IMR-90 (cell line): ENCODE results near the gene STRIP1. TPM values are rescaled to one million over a fixed set of nuclear protein-coding genes. Genes with fewer than 3 reads are reported as not detected.

Experiments
- ATAC-seq: fragments of 200-7000 bp; cut with Tn5 transposase; 2 replicates; pipeline ENCODE4 v1.9.1; 2020; ENCODE audit warnings: low read depth, mild to moderate bottlenecking, moderate library complexity
- BruUV-seq: library from RNA; stranded (reverse); fragments of 400-500 nt; replicated peaks from 2 replicates; lab custom pipeline; 2021; lab: Mats Ljungman, UMichigan
- CTCF ChIA-PET: fragments of 300-600 bp; formaldehyde crosslinking; extraction: SDS; loops from one replicate; lab custom pipeline; 2021; ENCODE audit warnings: antibody characterized with exemption; lab: Yijun Ruan, JAX
- POLR2A ChIA-PET: fragments of 300-600 bp; sonication (Branson Sonifier 250); formaldehyde crosslinking; loops from one replicate; lab custom pipeline; 2022; ENCODE audit warnings: antibody characterized with exemption; ENCODE audit not compliant: unreplicated experiment; lab: Charles Lee
- DNase-seq: peaks from one replicate; pipeline ENCODE4 v3.0.0; 2013
- H2AFZ ChIP-seq: replicated peaks from 2 replicates; pipeline ENCODE3; 2013; ENCODE audit warnings: low read length, mild to moderate bottlenecking; ENCODE audit not compliant: poor library complexity
- H2AK5ac ChIP-seq: 2 replicates; pipeline ENCODE4 v1.6.1; 2013; ENCODE audit warnings: low read depth, low read length, inconsistent platforms
- H2AK9ac ChIP-seq: replicated peaks from 2 replicates; pipeline ENCODE3; 2013; ENCODE audit warnings: mild to moderate bottlenecking, low read depth, low read length, moderate library complexity; ENCODE audit not compliant: poor library complexity
- H2BK120ac ChIP-seq: 2 replicates; pipeline ENCODE4 v1.6.1; 2013; ENCODE audit warnings: low read depth, low read length, inconsistent platforms
- H2BK15ac ChIP-seq: 3 replicates; pipeline ENCODE4 v1.6.1; 2013; ENCODE audit warnings: low read depth, low read length, inconsistent platforms
- H2BK20ac ChIP-seq: 2 replicates; pipeline ENCODE4 v1.6.1; 2013; ENCODE audit warnings: low read depth, mild to moderate bottlenecking, inconsistent platforms, low read length, moderate library complexity
- H2BK5ac ChIP-seq: 2 replicates; pipeline ENCODE4 v1.6.1; 2013; ENCODE audit warnings: mild to moderate bottlenecking, low read depth, low read length, inconsistent platforms; ENCODE audit not compliant: poor library complexity, severe bottlenecking
- H3K14ac ChIP-seq: replicated peaks from 2 replicates; pipeline ENCODE4 v1.6.1; 2013; ENCODE audit warnings: low read depth, low read length, inconsistent platforms
- H3K18ac ChIP-seq: 2 replicates; pipeline ENCODE4 v1.6.1; 2013; ENCODE audit warnings: low read depth, low read length, control low read depth
- H3K23ac ChIP-seq: 2 replicates; pipeline ENCODE4 v1.6.1; 2013; ENCODE audit warnings: low read depth, low read length, inconsistent platforms
- H3K27ac ChIP-seq: 2 replicates; pipeline ENCODE4 v1.5.1; 2013; ENCODE audit warnings: mild to moderate bottlenecking, control low read depth, low read length; ENCODE audit not compliant: insufficient read depth
- H3K27me3 ChIP-seq: 2 replicates; pipeline ENCODE4 v1.6.1; 2013; ENCODE audit warnings: low read length; ENCODE audit not compliant: control insufficient read depth, insufficient read depth
- H3K36me3 ChIP-seq: 2 replicates; pipeline ENCODE4 v1.6.1; 2013; ENCODE audit warnings: low read length, mixed read lengths; ENCODE audit not compliant: control insufficient read depth, insufficient read depth
- H3K4ac ChIP-seq: 2 replicates; pipeline ENCODE4 v1.6.1; 2013; ENCODE audit warnings: low read depth, low read length, inconsistent platforms
- H3K4me1 ChIP-seq: 2 replicates; pipeline ENCODE4 v1.6.1; 2013; ENCODE audit warnings: low read length, mixed read lengths; ENCODE audit not compliant: control insufficient read depth, insufficient read depth
- H3K4me2 ChIP-seq: 2 replicates; pipeline ENCODE4 v1.6.1; 2013; ENCODE audit warnings: low read depth, mild to moderate bottlenecking, control low read depth, low read length, moderate library complexity
- H3K4me3 ChIP-seq: 2 replicates; pipeline ENCODE4 v1.5.1; 2013; ENCODE audit warnings: low read depth, mild to moderate bottlenecking, control low read depth, low read length, moderate library complexity; ENCODE audit not compliant: insufficient read depth
- H3K56ac ChIP-seq: 2 replicates; pipeline ENCODE4 v1.6.1; 2013; ENCODE audit warnings: low read length, inconsistent platforms; ENCODE audit not compliant: insufficient read depth; ENCODE audit errors: extremely low read depth
- H3K79me1 ChIP-seq, 2 experiments: 2 replicates each; pipeline ENCODE4 v1.6.1; 2013; ENCODE audit warnings: low read length in 2 of 2, inconsistent platforms in 1 of 2, low read depth in 1 of 2
- H3K9ac ChIP-seq: 2 replicates; pipeline ENCODE4 v1.6.1; 2013; ENCODE audit warnings: low read depth, low read length, control low read depth
- H3K9me1 ChIP-seq: 2 replicates; pipeline ENCODE4 v1.6.1; 2013; ENCODE audit warnings: low read length, inconsistent platforms; ENCODE audit not compliant: insufficient read depth
- H3K9me3 ChIP-seq: 2 replicates; pipeline ENCODE4 v1.6.1; 2013; ENCODE audit warnings: low read length; ENCODE audit not compliant: control insufficient read depth, insufficient read depth
- H4K20me1 ChIP-seq: 2 replicates; pipeline ENCODE4 v1.6.1; 2013; ENCODE audit warnings: low read length, inconsistent platforms; ENCODE audit not compliant: insufficient read depth
- H4K5ac ChIP-seq: 2 replicates; pipeline ENCODE4 v1.6.1; 2013; ENCODE audit warnings: mild to moderate bottlenecking, low read depth, low read length, control low read depth
- H4K8ac ChIP-seq, 2 experiments: 2 replicates each; pipeline ENCODE4 v1.6.1; 2013; ENCODE audit warnings: low read depth in 2 of 2, low read length in 2 of 2, control low read depth in 1 of 2, inconsistent platforms in 1 of 2
- H4K91ac ChIP-seq: 2 replicates; pipeline ENCODE4 v1.6.1; 2013; ENCODE audit warnings: low read depth, low read length, inconsistent platforms; ENCODE audit not compliant: insufficient read depth
- BHLHE40 ChIP-seq: fragments of 150-350 bp; IDR thresholded peaks from 2 replicates; pipeline ENCODE4 v1.6.1; 2016; ENCODE audit warnings: mild to moderate bottlenecking, low read depth, low read length
- CEBPB ChIP-seq: IDR thresholded peaks from 2 replicates; pipeline ENCODE4 v1.6.1; 2012; ENCODE audit warnings: low read depth, low read length, improper control_type of control experiment
- CHD1 ChIP-seq: IDR thresholded peaks from 2 replicates; pipeline ENCODE4 v1.6.1; 2012; ENCODE audit warnings: low read depth, low read length, improper control_type of control experiment
- FOS ChIP-seq: fragments of 150-350 bp; IDR thresholded peaks from 2 replicates; pipeline ENCODE4 v1.6.1; 2016; ENCODE audit warnings: low read depth, low read length
- MAFK ChIP-seq: IDR thresholded peaks from 2 replicates; pipeline ENCODE4 v1.6.1; 2012; ENCODE audit warnings: low read depth, low read length, improper control_type of control experiment
- MAZ ChIP-seq: IDR thresholded peaks from 2 replicates; pipeline ENCODE4 v1.6.1; 2012; ENCODE audit warnings: low read depth, mild to moderate bottlenecking, low read length, improper control_type of control experiment, moderate library complexity, borderline replicate concordance
- MXI1 ChIP-seq: IDR thresholded peaks from 2 replicates; pipeline ENCODE4 v1.6.1; 2012; ENCODE audit warnings: low read depth, mild to moderate bottlenecking, low read length, moderate library complexity, borderline replicate concordance
- NFE2L2 ChIP-seq: fragments of 150-350 bp; IDR thresholded peaks from 2 replicates; pipeline ENCODE4 v1.6.1; 2016; ENCODE audit warnings: low read depth, mild to moderate bottlenecking, low read length
- POLR2A ChIP-seq: IDR thresholded peaks from 2 replicates; pipeline ENCODE4 v1.6.1; 2012; ENCODE audit warnings: mild to moderate bottlenecking, low read depth, low read length
- RAD21 ChIP-seq: IDR thresholded peaks from 2 replicates; pipeline ENCODE4 v1.6.1; 2012; ENCODE audit warnings: low read length, improper control_type of control experiment
- RCOR1 ChIP-seq: IDR thresholded peaks from 2 replicates; pipeline ENCODE4 v1.6.1; 2012; ENCODE audit warnings: mild to moderate bottlenecking, low read length, improper control_type of control experiment; ENCODE audit not compliant: insufficient replicate concordance
- RFX5 ChIP-seq: IDR thresholded peaks from 2 replicates; pipeline ENCODE4 v1.8.0; 2012; ENCODE audit warnings: low read depth, mild to moderate bottlenecking, low read length, moderate library complexity
- SMC3 ChIP-seq: fragments of 150-350 bp; IDR thresholded peaks from 2 replicates; pipeline ENCODE4 v1.6.1; 2016; ENCODE audit warnings: low read depth, mild to moderate bottlenecking, antibody characterized with exemption, low read length, moderate library complexity
- WGBS, 2 experiments: methylation state at CpG; one replicate each; pipeline versions ENCODE4 v1.1.5 to v1.1.7; 2013; ENCODE audit warnings: missing lambda C conversion rate in 2 of 2; ENCODE audit not compliant: insufficient read length in 1 of 2; ENCODE audit errors: extremely low coverage in 2 of 2; 5-methylcytosine and 5-hydroxymethylcytosine counted together
- dilution Hi-C: fragments of 300-500 bp; cut with HindIII; formaldehyde crosslinking; loops from one replicate; pipeline ENCODE4 v1.14.3; 2018; ENCODE audit warnings: low sequenced_read_pairs; ENCODE audit not compliant: unreplicated experiment
- in situ Hi-C: fragments of 300-500 bp; cut with MboI; formaldehyde crosslinking; loops from 3 replicates; pipeline ENCODE4 v1.14.3; 2019; ENCODE audit warnings: low sequenced_read_pairs, inconsistent platforms, mixed read lengths
- intact Hi-C: fragments of 100-400 bp; cut with micrococcal nuclease; formaldehyde crosslinking; loops from 2 replicates; pipeline ENCODE4 v1.10.0; 2022
- polyA plus RNA-seq, 3 experiments: library from polyadenylated mRNA; depleted of rRNA; stranded (reverse); fragments of >200 nt; gene quantifications; 2 replicates each; pipeline ENCODE4 v1.2.3, GENCODE V29; 2012; ENCODE audit warnings: low replicate concordance in 1 of 3
- total RNA-seq: library from RNA; depleted of rRNA; stranded (reverse); fragments of >200 nt; gene quantifications from 2 replicates; pipeline ENCODE4 v1.2.3, GENCODE V29; 2012
- TF ChIP-seq, protein P1 (sequence below): conservative IDR thresholded peaks from 2 replicates; pipeline ENCODE4 v1.5.1; 2012; ENCODE audit warnings: mild to moderate bottlenecking, low read depth, low read length, improper control_type of control experiment
- TF ChIP-seq, protein P2 (sequence below): fragments of 150-350 bp; IDR thresholded peaks from 2 replicates; pipeline ENCODE4 v1.6.1; 2017; ENCODE audit warnings: mild to moderate bottlenecking, antibody characterized with exemption, low read length, low read depth
- TF ChIP-seq, protein P3 (sequence below): fragments of 150-350 bp; IDR thresholded peaks from 2 replicates; pipeline ENCODE4 v1.6.1; 2016; ENCODE audit warnings: low read depth, mild to moderate bottlenecking, low read length, moderate library complexity, borderline replicate concordance

The STRIP1 gene
- total and polyA plus RNA-seq, 2 of the 4 experiments (the other 2 are of a cell fraction), result 30.4 to 33.5 TPM

DNA sequence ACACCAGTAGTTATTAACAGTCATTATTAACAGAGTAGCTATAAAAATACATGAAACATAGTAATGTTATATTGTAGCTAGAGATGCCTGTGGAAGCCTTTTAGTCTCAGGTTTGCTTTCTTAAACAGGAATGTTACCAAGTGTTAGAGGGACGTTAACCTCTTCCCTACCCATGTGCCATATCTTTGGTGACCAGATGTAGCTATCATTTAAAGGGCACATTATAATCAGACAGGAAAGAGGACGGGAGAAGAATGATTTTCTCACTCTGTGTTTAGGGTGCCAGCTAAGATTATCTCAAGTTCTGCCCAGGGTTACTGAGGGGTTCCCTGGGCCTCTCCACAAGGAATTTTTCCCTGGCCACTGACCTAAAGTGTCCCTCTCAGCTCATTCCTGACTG is 57.0 kb downstream of the STRIP1 start:
- BruUV-seq, result no TSS peak
- no peaks in the 10 kb centered on the region; the same call in 1 of the 2 replicates for H3K4me1 ChIP-seq
- no peak overlapping the region for H2AK9ac ChIP-seq
- H4K91ac ChIP-seq, result no peak overlapping the region
- POLR2A ChIA-PET, result interaction anchor here (0.9 kb wide), 1 partner anchor 57 kb away, joined by 3 read pairs; the partner anchor contains the start of gene STRIP1
- no peak overlapping the region for H3K56ac ChIP-seq
- intact Hi-C loops, result no loop called here
- no peak overlapping the region for H3K27ac ChIP-seq
- no peak overlapping the region for H2BK15ac ChIP-seq
- H3K9ac ChIP-seq, result no peak overlapping the region
- H2BK120ac ChIP-seq, result no peak overlapping the region
- TF ChIP-seq MAZ, result no peak
- TF ChIP-seq, protein P1, sequence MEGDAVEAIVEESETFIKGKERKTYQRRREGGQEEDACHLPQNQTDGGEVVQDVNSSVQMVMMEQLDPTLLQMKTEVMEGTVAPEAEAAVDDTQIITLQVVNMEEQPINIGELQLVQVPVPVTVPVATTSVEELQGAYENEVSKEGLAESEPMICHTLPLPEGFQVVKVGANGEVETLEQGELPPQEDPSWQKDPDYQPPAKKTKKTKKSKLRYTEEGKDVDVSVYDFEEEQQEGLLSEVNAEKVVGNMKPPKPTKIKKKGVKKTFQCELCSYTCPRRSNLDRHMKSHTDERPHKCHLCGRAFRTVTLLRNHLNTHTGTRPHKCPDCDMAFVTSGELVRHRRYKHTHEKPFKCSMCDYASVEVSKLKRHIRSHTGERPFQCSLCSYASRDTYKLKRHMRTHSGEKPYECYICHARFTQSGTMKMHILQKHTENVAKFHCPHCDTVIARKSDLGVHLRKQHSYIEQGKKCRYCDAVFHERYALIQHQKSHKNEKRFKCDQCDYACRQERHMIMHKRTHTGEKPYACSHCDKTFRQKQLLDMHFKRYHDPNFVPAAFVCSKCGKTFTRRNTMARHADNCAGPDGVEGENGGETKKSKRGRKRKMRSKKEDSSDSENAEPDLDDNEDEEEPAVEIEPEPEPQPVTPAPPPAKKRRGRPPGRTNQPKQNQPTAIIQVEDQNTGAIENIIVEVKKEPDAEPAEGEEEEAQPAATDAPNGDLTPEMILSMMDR, result no peak
- TF ChIP-seq RCOR1, result no peak
- no peak for TF ChIP-seq NFE2L2
- TF ChIP-seq, protein P2, sequence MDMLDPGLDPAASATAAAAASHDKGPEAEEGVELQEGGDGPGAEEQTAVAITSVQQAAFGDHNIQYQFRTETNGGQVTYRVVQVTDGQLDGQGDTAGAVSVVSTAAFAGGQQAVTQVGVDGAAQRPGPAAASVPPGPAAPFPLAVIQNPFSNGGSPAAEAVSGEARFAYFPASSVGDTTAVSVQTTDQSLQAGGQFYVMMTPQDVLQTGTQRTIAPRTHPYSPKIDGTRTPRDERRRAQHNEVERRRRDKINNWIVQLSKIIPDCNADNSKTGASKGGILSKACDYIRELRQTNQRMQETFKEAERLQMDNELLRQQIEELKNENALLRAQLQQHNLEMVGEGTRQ, result no peak
- TF ChIP-seq, protein P3, sequence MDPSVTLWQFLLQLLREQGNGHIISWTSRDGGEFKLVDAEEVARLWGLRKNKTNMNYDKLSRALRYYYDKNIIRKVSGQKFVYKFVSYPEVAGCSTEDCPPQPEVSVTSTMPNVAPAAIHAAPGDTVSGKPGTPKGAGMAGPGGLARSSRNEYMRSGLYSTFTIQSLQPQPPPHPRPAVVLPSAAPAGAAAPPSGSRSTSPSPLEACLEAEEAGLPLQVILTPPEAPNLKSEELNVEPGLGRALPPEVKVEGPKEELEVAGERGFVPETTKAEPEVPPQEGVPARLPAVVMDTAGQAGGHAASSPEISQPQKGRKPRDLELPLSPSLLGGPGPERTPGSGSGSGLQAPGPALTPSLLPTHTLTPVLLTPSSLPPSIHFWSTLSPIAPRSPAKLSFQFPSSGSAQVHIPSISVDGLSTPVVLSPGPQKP, result no peak
- no peak for TF ChIP-seq POLR2A
- TF ChIP-seq CHD1, result no peak
- TF ChIP-seq MAFK, result no peak
- TF ChIP-seq SMC3, result no peak
- no peak for TF ChIP-seq CEBPB
- no peak for TF ChIP-seq BHLHE40
- TF ChIP-seq RAD21, result no peak
- TF ChIP-seq MXI1, result no peak
- no peak for TF ChIP-seq RFX5
- no peak for TF ChIP-seq FOS
- H3K4ac ChIP-seq, result no peak overlapping the region
- no peaks in the 10 kb centered on the region for H4K20me1 ChIP-seq
- H2AK5ac ChIP-seq, result no peak overlapping the region
- no peaks in the 10 kb centered on the region for H3K36me3 ChIP-seq
- H3K4me3 ChIP-seq, result no peak overlapping the region
- peaks cover 64% of the 10 kb centered on the region for H3K27me3 ChIP-seq
- CTCF ChIA-PET, result interaction anchor here (0.5 to 1.1 kb wide), 4 partner anchors 12 to 1527 kb away, joined by 3 to 4 read pairs (median 3); no protein-coding TSS in a partner anchor
- H2BK5ac ChIP-seq, result no peak overlapping the region
- H2BK20ac ChIP-seq, result no peak overlapping the region
- no peak overlapping the region for H4K8ac ChIP-seq
- DNase-seq, result no peak
- no peak overlapping the region for H3K18ac ChIP-seq
- no peaks in the 10 kb centered on the region for H3K79me1 ChIP-seq
- H3K9me3 ChIP-seq, result peaks cover 3% of the 10 kb centered on the region
- H3K4me2 ChIP-seq, result no peak overlapping the region
- H2AFZ ChIP-seq, result no peak overlapping the region
- H3K23ac ChIP-seq, result no peak overlapping the region
- H3K14ac ChIP-seq, result no peak overlapping the region
- ATAC-seq, result no peak
- dilution Hi-C loops, result no loop called here
- in situ Hi-C loops, result no loop called here
- no CpG with 5 or more reads among the region's 2 CpGs for WGBS, 2 experiments
- H4K5ac ChIP-seq, result no peak overlapping the region
- H3K9me1 ChIP-seq, result no peaks in the 10 kb centered on the region; the same call in 1 of the 2 replicates
